NCI-H2081 treated with DMSO at 0.1 percent for 48 hours (cell line): ENCODE results near the gene HSPA2.

Experiments used
- DNase-seq: peaks from one replicate; lab custom pipeline; 2025; lab: John Stamatoyannopoulos, UW

HSPA2 gene

GRCh38 chr14:64540208-64541202, at the start of gene HSPA2:
Gene HSPA2, plus strand, starts transcription at chr14:64540741. Its CDS starts 109 bp downstream, at chr14:64540850.
- peak; percentile 58 for DNase-seq

- DNase-seq, result no peak
Observed at GRCh38 chr14:64491637-64492036, 48.9 kb upstream of the HSPA2 start.

GRCh38 chr14:64493455-64493854, 47.1 kb upstream of the HSPA2 start:
- DNase-seq, result no peak

- DNase-seq, result no peak
Observed at GRCh38 chr14:64495252-64495651, 45.3 kb upstream of the HSPA2 start.

GRCh38 chr14:64496764-64497163, 43.8 kb upstream of the HSPA2 start:
- no peak for DNase-seq

- DNase-seq, result no peak
Observed at GRCh38 chr14:64500088-64500487, 40.5 kb upstream of the HSPA2 start.

GRCh38 chr14:64501411-64502171, 39.0 kb upstream of the HSPA2 start:
- no peak for DNase-seq

- no peak for DNase-seq
Observed at GRCh38 chr14:64502456-64502855, 38.1 kb upstream of the HSPA2 start.

GRCh38 chr14:64502887-64503433, 37.6 kb upstream of the HSPA2 start:
- no peak for DNase-seq

- DNase-seq, result peak; percentile 51
Observed at GRCh38 chr14:64503434-64504309, 36.9 kb upstream of the HSPA2 start, which contains the start of gene ZBTB25. Gene ZBTB25, minus strand, starts transcription at chr14:64503838. Its CDS starts 13,305 bp downstream, at chr14:64490533.

GRCh38 chr14:64504310-64504896, 36.1 kb upstream of the HSPA2 start, which contains the start of gene ZBTB1:
Gene ZBTB1, plus strand, starts transcription at chr14:64504770. Its CDS starts 16,735 bp downstream, at chr14:64521505.
- peak; percentile 40 for DNase-seq

- no peak for DNase-seq
Observed at GRCh38 chr14:64504897-64505794, 35.4 kb upstream of the HSPA2 start.

- no peak for DNase-seq
Observed at GRCh38 chr14:64506721-64507120, 33.8 kb upstream of the HSPA2 start.

GRCh38 chr14:64507376-64508156, 33.0 kb upstream of the HSPA2 start:
- no peak for DNase-seq

- no peak for DNase-seq
Observed at GRCh38 chr14:64508215-64508776, 32.2 kb upstream of the HSPA2 start.

GRCh38 chr14:64509036-64509435, 31.5 kb upstream of the HSPA2 start:
- DNase-seq, result no peak

- peak; percentile 18 for DNase-seq
Observed at GRCh38 chr14:64510825-64511671, 29.5 kb upstream of the HSPA2 start.

GRCh38 chr14:64513271-64513670, 27.3 kb upstream of the HSPA2 start:
- no peak for DNase-seq
